ENCODE measurements around the gene ABHD5.
A peak's percentile ranks its signal among the peaks of the same experiment; 100 is the strongest.

Gene ABHD5

GRCh38 chr3:43757666-43758321 lies 67.1 kb downstream of the ABHD5 start:
- DNase-seq (ENCODE audit: low read depth) = no peak

- DNase-seq (ENCODE audit: low read depth) = no peak
Measured at GRCh38 chr3:43758592-43759225, 68.0 kb downstream of the ABHD5 start.

DNA sequence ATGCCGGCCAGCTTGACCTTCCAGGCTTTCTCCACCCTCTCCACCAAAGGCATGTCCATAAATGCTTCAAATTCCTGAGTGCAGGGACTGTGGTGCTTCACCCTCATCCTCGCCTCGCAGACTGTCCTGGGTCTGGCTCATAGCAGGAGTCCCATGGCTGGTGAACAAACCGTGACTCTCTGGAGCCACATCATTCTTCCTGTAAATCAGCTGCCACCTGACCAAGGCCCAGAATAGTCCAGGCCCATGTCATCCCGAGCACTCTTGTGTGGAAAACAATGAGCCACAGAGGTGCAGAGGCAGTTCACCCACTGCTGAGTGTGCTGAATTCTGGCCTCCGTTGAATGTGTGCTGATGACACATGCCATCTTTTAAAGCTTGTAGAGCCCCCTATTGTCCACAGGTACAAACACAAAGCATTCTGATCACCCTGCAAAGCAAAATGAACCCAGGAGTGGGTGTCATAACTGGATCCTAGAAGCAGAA lies 68.6 kb downstream of the ABHD5 start:
- no peak for DNase-seq (ENCODE audit: low read depth)

- DNase-seq (ENCODE audit: low read depth) = no peak
Measured at GRCh38 chr3:43759938-43760337, 69.2 kb downstream of the ABHD5 start.

GRCh38 chr3:43760938-43761337 lies 70.2 kb downstream of the ABHD5 start:
- DNase-seq (ENCODE audit: low read depth) = no peak

DNA sequence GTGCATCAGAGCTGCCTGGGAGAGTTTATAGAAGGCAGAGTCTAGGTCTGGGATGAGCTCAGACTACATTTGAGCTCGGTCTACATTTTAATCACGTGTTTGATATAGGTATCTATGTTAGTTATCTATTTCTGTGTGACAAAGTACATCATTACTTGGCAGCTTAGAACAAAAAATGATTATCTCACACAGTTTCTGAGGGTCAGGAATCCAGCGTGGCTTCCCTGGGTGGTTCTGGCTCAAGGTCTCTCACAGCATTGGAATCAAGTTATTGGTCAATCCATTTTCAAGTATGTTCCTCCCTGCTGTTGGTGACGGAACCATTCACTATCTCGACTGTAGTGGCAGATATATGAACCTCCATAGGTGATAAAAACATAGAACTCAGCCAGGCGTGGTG lies 71.7 kb downstream of the ABHD5 start:
- DNase-seq (ENCODE audit: low read depth) = no peak

- no peak for DNase-seq (ENCODE audit: low read depth)
Measured at GRCh38 chr3:43764056-43764455, 73.3 kb downstream of the ABHD5 start.

- no peak for DNase-seq (ENCODE audit: low read depth)
Measured at GRCh38 chr3:43764471-43764870, 73.7 kb downstream of the ABHD5 start.

DNA sequence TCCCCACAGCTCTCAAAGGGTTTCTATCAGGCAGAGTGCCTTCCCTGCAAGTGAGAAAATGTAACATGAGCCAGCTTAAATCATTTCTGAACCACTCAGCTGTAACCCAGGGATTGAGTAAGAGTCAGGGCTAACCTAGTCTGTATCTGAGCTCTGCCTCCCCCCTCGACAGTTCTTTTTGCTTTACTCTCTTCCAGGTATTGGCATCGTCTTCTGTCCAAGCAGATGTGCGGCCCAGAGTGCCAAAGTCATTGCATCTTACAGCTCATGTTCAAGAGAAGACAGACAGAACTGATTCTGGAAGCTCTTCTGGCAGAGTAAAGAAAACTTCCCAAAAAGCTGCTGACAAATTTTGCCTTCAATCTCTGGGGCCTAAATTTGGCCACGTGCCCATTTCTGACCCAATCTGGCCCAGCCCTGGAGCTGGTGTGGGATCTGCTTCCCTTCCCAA lies 74.8 kb downstream of the ABHD5 start:
- DNase-seq (ENCODE audit: low read depth) = no peak

- no peak for DNase-seq (ENCODE audit: low read depth)
Measured at GRCh38 chr3:43766672-43767465, 76.1 kb downstream of the ABHD5 start.

DNA sequence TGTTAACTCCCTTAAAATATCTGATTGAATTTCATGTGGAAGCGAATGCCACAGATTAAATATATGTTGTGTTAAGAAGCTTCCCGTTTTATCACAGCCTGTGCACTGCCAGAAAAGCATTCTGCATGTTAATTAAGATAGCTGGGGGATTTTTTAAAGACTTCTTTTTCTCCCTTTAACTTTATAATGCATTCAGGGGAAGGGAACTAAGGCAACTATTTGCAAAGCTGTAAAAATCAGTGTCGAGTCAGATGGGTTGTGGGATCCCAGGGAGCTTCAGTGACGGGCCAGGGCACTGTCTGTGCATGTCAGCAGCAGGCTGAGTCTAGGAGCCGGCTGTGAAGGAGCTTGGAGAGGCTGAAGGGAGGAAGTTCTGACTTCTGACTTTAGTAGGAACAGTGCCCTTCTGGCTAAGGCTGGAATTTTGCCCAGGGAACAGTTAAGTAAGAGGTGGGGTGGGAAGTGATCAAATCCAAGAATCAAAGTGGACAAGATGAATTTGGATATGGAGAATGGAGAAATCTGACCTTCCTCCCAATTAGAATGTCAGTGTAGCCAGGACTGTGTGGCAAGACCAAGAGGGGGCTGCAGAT lies 77.7 kb downstream of the ABHD5 start:
- no peak for DNase-seq (ENCODE audit: low read depth)

- DNase-seq (ENCODE audit: low read depth) = peak; percentile 56
Measured at GRCh38 chr3:43769097-43769884, 78.6 kb downstream of the ABHD5 start.

GRCh38 chr3:43769885-43770425 lies 79.2 kb downstream of the ABHD5 start:
- DNase-seq (ENCODE audit: low read depth) = no peak

- no peak for DNase-seq (ENCODE audit: low read depth)
Measured at GRCh38 chr3:43770426-43771103, 79.8 kb downstream of the ABHD5 start.

GRCh38 chr3:43771610-43772009 lies 80.9 kb downstream of the ABHD5 start:
- DNase-seq (ENCODE audit: low read depth) = no peak

GRCh38 chr3:43773273-43774094 lies 82.7 kb downstream of the ABHD5 start:
- DNase-seq (ENCODE audit: low read depth) = no peak

GRCh38 chr3:43774799-43775198 lies 84.1 kb downstream of the ABHD5 start:
- DNase-seq (ENCODE audit: low read depth) = no peak

- no peak for DNase-seq (ENCODE audit: low read depth)
Measured at GRCh38 chr3:43776101-43776500, 85.4 kb downstream of the ABHD5 start.

- DNase-seq (ENCODE audit: low read depth) = no peak
Measured at GRCh38 chr3:43779850-43780249, 89.1 kb downstream of the ABHD5 start.

DNA sequence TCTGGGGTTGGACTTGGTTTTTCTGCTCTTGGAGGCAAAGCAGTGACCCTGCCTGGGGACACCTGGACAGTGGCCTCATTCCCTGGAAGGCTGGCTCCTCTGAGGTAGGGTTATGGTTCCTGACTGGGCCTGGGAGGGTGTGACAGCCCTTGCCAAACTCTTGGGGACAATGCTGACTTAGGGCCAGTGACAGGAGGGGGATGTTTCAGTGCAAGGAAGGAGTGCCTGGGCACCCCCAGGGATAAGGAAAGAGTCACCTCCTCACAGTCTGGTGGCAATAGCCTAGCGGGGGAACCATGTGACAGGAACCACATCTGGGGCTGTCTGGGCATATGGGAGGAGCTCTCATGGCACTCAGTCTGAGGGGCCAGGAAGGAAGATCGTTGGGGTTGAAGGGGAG lies 91.8 kb downstream of the ABHD5 start:
- DNase-seq (ENCODE audit: low read depth) = no peak

All from stimulated activated CD8-positive, alpha-beta memory T cell treated with anti-CD3 and anti-CD28 coated beads, Interleukin-4, amount 100 ng/mL, for 24 hours (primary cell).